B cell (primary cell): ENCODE data around the gene LRRC70. TPM values are rescaled to one million over a fixed set of nuclear protein-coding genes. Genes with fewer than 3 reads are reported as not detected.

ENCODE experiments used
- ATAC-seq: fragments of 200-7000 bp; cut with Tn5 transposase; one replicate; pipeline ENCODE4 v1.10.0; 2021; ENCODE audit warnings: low read depth, mild to moderate bottlenecking, moderate number of reproducible peaks, moderate library complexity
- CTCF ChIA-PET: fragments of 350-600 bp; sonication (Branson Sonifier 250); formaldehyde crosslinking; loops from one replicate; lab custom pipeline; 2021; ENCODE audit warnings: antibody characterized with exemption, inconsistent platforms; lab: Charles Lee
- POLR2A ChIA-PET: fragments of 350-600 bp; sonication (Branson Sonifier 250); formaldehyde crosslinking; loops from one replicate; lab custom pipeline; 2021; ENCODE audit warnings: antibody characterized with exemption; lab: Charles Lee
- DNase-seq: peaks from one replicate; pipeline ENCODE4 v3.0.0; 2013
- H2AFZ ChIP-seq: 2 replicates; pipeline ENCODE4 v1.6.1; 2012; ENCODE audit warnings: mild to moderate bottlenecking, low read depth, low read length; ENCODE audit not compliant: insufficient read depth, poor library complexity, severe bottlenecking
- H3K27ac ChIP-seq, 2 donors: 1 replicate in 1 of 2; 2 replicates in 1 of 2; pipeline ENCODE4 v1.5.1; 2012 to 2013; ENCODE audit warnings: low read length in 2 of 2, mild to moderate bottlenecking in 2 of 2, moderate library complexity in 1 of 2
- H3K27me3 ChIP-seq, 4 experiments: fragments of 200-600 bp in 1 of 4; sonication (generic) in 1 of 4; replicated peaks in 1 of 4; 1 replicate in 2 of 4; 2 replicates in 2 of 4; pipeline versions ENCODE4 v1.6.1 to v1.7.0; 2013 to 2016; ENCODE audit warnings: low read length in 3 of 4, mild to moderate bottlenecking in 2 of 4, mixed read lengths in 1 of 4, moderate library complexity in 1 of 4; ENCODE audit not compliant: insufficient read depth in 4 of 4, control insufficient read depth in 3 of 4; ENCODE audit errors: control extremely low read depth in 1 of 4
- H3K36me3 ChIP-seq, 2 experiments: replicated peaks in 1 of 2; 1 replicate in 1 of 2; 2 replicates in 1 of 2; pipeline versions ENCODE4 v1.6.1 to v1.7.1; 2013; ENCODE audit warnings: low read length in 1 of 2; ENCODE audit not compliant: insufficient read depth in 2 of 2, control insufficient read depth in 1 of 2; ENCODE audit errors: control extremely low read depth in 1 of 2, extremely low read depth in 1 of 2
- H3K4me1 ChIP-seq, 2 donors: fragments of 200-600 bp in 1 of 2; sonication (generic) in 1 of 2; 1 replicate in 1 of 2; 2 replicates in 1 of 2; pipeline versions ENCODE4 v1.5.1 to v1.6.1; 2013 to 2017; ENCODE audit warnings: low read length in 2 of 2; ENCODE audit not compliant: control insufficient read depth in 2 of 2, insufficient read depth in 2 of 2
- H3K4me2 ChIP-seq: replicated peaks from 2 replicates; pipeline ENCODE3; 2012; ENCODE audit warnings: mild to moderate bottlenecking, low read depth, low read length; ENCODE audit not compliant: poor library complexity, severe bottlenecking
- H3K4me3 ChIP-seq, 5 experiments: fragments of 200-600 bp in 1 of 5; sonication (generic) in 1 of 5; 1 replicate in 3 of 5; 2 replicates in 2 of 5; pipeline versions ENCODE4 v1.5.1 to v1.7.0; 2011 to 2016; ENCODE audit warnings: low read length in 4 of 5, mild to moderate bottlenecking in 4 of 5, low read depth in 2 of 5, control low read depth in 1 of 5, moderate library complexity in 1 of 5; ENCODE audit not compliant: insufficient read depth in 1 of 5; ENCODE audit errors: control extremely low read depth in 1 of 5, extremely low read depth in 1 of 5
- H3K79me2 ChIP-seq: fragments of 200-600 bp; sonication (generic); one replicate; pipeline ENCODE4 v1.6.0; 2016; ENCODE audit warnings: low read length; ENCODE audit not compliant: control insufficient read depth, insufficient read depth
- H3K9ac ChIP-seq: fragments of 200-600 bp; sonication (generic); 2 replicates; pipeline ENCODE4 v1.6.1; 2017; ENCODE audit warnings: mild to moderate bottlenecking, low read length, moderate library complexity
- H3K9me3 ChIP-seq, 3 donors: one replicate each; pipeline versions ENCODE4 v1.6.1 to v1.7.1; 2013; ENCODE audit warnings: low read length in 2 of 3; ENCODE audit not compliant: control insufficient read depth in 2 of 3, insufficient read depth in 1 of 3; ENCODE audit errors: control extremely low read depth in 1 of 3
- H4K20me1 ChIP-seq: 2 replicates; pipeline ENCODE4 v1.6.0; 2012; ENCODE audit warnings: mild to moderate bottlenecking, low read length; ENCODE audit not compliant: insufficient read depth, control insufficient read depth, poor library complexity, severe bottlenecking
- H3K27ac Mint-ChIP-seq: one replicate; pipeline ENCODE4 v1.8.0; 2021; ENCODE audit warnings: mixed read lengths
- H3K27me3 Mint-ChIP-seq: one replicate; pipeline ENCODE4 v1.8.0; 2021; ENCODE audit warnings: mixed read lengths
- H3K4me1 Mint-ChIP-seq: one replicate; pipeline ENCODE4 v1.8.0; 2021; ENCODE audit warnings: mixed read lengths
- H3K4me3 Mint-ChIP-seq: one replicate; pipeline ENCODE4 v1.8.0; 2021; ENCODE audit warnings: mixed read lengths
- H3K9me3 Mint-ChIP-seq: one replicate; pipeline ENCODE4 v1.8.0; 2022; ENCODE audit warnings: mixed read lengths; ENCODE audit not compliant: insufficient read depth
- CTCF ChIP-seq: fragments of 200-600 bp; IDR thresholded peaks from one replicate; pipeline ENCODE4 v1.8.0; 2022; ENCODE audit warnings: antibody characterized with exemption, mild to moderate bottlenecking
- EZH2 ChIP-seq: IDR thresholded peaks from 2 replicates; pipeline ENCODE4 v1.6.1; 2012; ENCODE audit warnings: borderline replicate concordance, low read depth, mild to moderate bottlenecking, moderate library complexity, low read length; ENCODE audit not compliant: insufficient read depth, poor library complexity, severe bottlenecking
- WGBS: methylation state at CpG from one replicate; pipeline ENCODE4 v1.1.5; 2013; ENCODE audit warnings: missing lambda C conversion rate; ENCODE audit not compliant: insufficient coverage; 5-methylcytosine and 5-hydroxymethylcytosine counted together
- intact Hi-C: fragments of 100-400 bp; cut with micrococcal nuclease; formaldehyde crosslinking; loops from one replicate; pipeline ENCODE4 v1.10.0; 2022
- polyA plus RNA-seq: library from polyadenylated mRNA; depleted of rRNA; stranded (reverse); fragments of >200 nt; gene quantifications from 2 replicates; pipeline ENCODE4 v1.2.3, GENCODE V29; 2012
- total RNA-seq, 2 donors: library from RNA; stranded (reverse); fragments of 120-200 nt in 1 of 2; gene quantifications; 1 replicate in 1 of 2; 2 replicates in 1 of 2; pipeline versions ENCODE4 v1.2.3 to v1.2.4, GENCODE V29; 2013 to 2022

The LRRC70 gene
- total and polyA plus RNA-seq, 2 donors (not counting 1 experiment from before 2014, with no cell fraction given): 2.3 to 3.3 TPM

GRCh38 chr5:62614355-62614754 lies 35.7 kb downstream of the LRRC70 start:
- H2AFZ ChIP-seq: no peak overlapping the region
- H3K9ac ChIP-seq: no peak overlapping the region
- intact Hi-C loops: no loop called here
- H4K20me1 ChIP-seq: no peaks in the 10 kb centered on the region
- DNase-seq (no peak), ATAC-seq (no peak)
- no peaks in the 10 kb centered on the region for H3K4me1 ChIP-seq
- H3K9me3 ChIP-seq: peaks cover 0 to 4% (median 0%) of the 10 kb centered on the region in 3 donors
- H3K27me3 ChIP-seq: no peaks in the 10 kb centered on the region
- Mint-ChIP-seq H3K4me3 (no peak overlapping the region), H3K27ac (no peak overlapping the region), H3K27me3 (no peaks in the 10 kb centered on the region), H3K9me3 (no peaks in the 10 kb centered on the region), H3K4me1 (no peaks in the 10 kb centered on the region)
- H3K27ac ChIP-seq: no peak overlapping the region
- POLR2A ChIA-PET: no interaction called here
- H3K4me2 ChIP-seq: no peak overlapping the region
- WGBS: 100% methylated on average over 6 of the region's 8 CpGs
- CTCF ChIA-PET: no interaction called here
- no peak for TF ChIP-seq CTCF
- no peak for TF ChIP-seq EZH2
- H3K4me3 ChIP-seq: no peak overlapping the region
- H3K79me2 ChIP-seq: no peaks in the 10 kb centered on the region
- H3K36me3 ChIP-seq: peaks cover 6% of the 10 kb centered on the region in 2 experiments

- H3K4me1 ChIP-seq: no peaks in the 10 kb centered on the region
- POLR2A ChIA-PET: no interaction called here
- no peaks in the 10 kb centered on the region for H3K79me2 ChIP-seq
- no peak overlapping the region for H3K9ac ChIP-seq
- no CpG with 5 or more reads among the region's 2 CpGs for WGBS
- intact Hi-C loops: no loop called here
- no peaks in the 10 kb centered on the region for H3K4me1 Mint-ChIP-seq
- TF ChIP-seq EZH2 (no peak), CTCF (no peak)
- no peak overlapping the region for H3K27ac ChIP-seq
- no peak overlapping the region for H2AFZ ChIP-seq
- peaks cover 0 to 4% (median 0%) of the 10 kb centered on the region in 3 donors for H3K9me3 ChIP-seq
- DNase-seq: no peak
- H3K4me3 ChIP-seq: no peak overlapping the region
- H3K4me3 Mint-ChIP-seq: no peak overlapping the region
- no peaks in the 10 kb centered on the region for H3K27me3 Mint-ChIP-seq
- no peak for ATAC-seq
- H3K27me3 ChIP-seq: no peaks in the 10 kb centered on the region
- CTCF ChIA-PET: no interaction called here
- no peaks in the 10 kb centered on the region for H4K20me1 ChIP-seq
- H3K27ac Mint-ChIP-seq: no peak overlapping the region
- no peak overlapping the region for H3K4me2 ChIP-seq
- peaks cover 2 to 6% of the 10 kb centered on the region in 2 experiments for H3K36me3 ChIP-seq
- H3K9me3 Mint-ChIP-seq: no peaks in the 10 kb centered on the region
These were observed 38.1 kb downstream of the LRRC70 start for GRCh38 chr5:62616615-62617277.
